ENCODE data around the gene KCNT2. TPM values are rescaled to one million over a fixed set of nuclear protein-coding genes. Genes with fewer than 3 reads are reported as not detected.

KCNT2 gene
- polyA plus RNA-seq, 1 of the 3 experiments (the other 2 are of a cell fraction), result 0.56 TPM

- TF ChIP-seq, protein P1, sequence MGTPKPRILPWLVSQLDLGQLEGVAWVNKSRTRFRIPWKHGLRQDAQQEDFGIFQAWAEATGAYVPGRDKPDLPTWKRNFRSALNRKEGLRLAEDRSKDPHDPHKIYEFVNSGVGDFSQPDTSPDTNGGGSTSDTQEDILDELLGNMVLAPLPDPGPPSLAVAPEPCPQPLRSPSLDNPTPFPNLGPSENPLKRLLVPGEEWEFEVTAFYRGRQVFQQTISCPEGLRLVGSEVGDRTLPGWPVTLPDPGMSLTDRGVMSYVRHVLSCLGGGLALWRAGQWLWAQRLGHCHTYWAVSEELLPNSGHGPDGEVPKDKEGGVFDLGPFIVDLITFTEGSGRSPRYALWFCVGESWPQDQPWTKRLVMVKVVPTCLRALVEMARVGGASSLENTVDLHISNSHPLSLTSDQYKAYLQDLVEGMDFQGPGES (IDR thresholded peaks at IDR 0.05; ENCODE audit: low read depth, low read length), result no peak
- TF ChIP-seq MXI1 (IDR thresholded peaks at IDR 0.05; ENCODE audit: low read depth, low read length) (no peak), FOSL2 (IDR thresholded peaks at IDR 0.05; ENCODE audit: borderline replicate concordance, low read depth) (no peak), TCF12 (IDR thresholded peaks at IDR 0.05) (no peak), NRF1 (IDR thresholded peaks at IDR 0.05; ENCODE audit: low read depth, low read length) (no peak), TAF1 (IDR thresholded peaks at IDR 0.05; ENCODE audit: borderline replicate concordance, low read depth, low read length) (no peak), YY1 (IDR thresholded peaks at IDR 0.05; ENCODE audit: low read depth) (no peak), NFIC (IDR thresholded peaks at IDR 0.05; ENCODE audit: borderline replicate concordance) (no peak), SMC3 (IDR thresholded peaks at IDR 0.05; ENCODE audit: low read depth, low read length) (no peak), POLR2AphosphoS5 (IDR thresholded peaks at IDR 0.05; ENCODE audit: low read depth, low read length) (no peak), FOXM1 (IDR thresholded peaks at IDR 0.05; ENCODE audit: low read depth) (no peak)
- TF ChIP-seq, protein P2, sequence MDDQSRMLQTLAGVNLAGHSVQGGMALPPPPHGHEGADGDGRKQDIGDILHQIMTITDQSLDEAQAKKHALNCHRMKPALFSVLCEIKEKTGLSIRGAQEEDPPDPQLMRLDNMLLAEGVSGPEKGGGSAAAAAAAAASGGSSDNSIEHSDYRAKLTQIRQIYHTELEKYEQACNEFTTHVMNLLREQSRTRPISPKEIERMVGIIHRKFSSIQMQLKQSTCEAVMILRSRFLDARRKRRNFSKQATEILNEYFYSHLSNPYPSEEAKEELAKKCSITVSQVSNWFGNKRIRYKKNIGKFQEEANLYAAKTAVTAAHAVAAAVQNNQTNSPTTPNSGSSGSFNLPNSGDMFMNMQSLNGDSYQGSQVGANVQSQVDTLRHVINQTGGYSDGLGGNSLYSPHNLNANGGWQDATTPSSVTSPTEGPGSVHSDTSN (IDR thresholded peaks at IDR 0.05), result no peak
These were observed 414.2 kb downstream of the KCNT2 start (continued) for GRCh38 chr1:196193896-196194559.

DNA sequence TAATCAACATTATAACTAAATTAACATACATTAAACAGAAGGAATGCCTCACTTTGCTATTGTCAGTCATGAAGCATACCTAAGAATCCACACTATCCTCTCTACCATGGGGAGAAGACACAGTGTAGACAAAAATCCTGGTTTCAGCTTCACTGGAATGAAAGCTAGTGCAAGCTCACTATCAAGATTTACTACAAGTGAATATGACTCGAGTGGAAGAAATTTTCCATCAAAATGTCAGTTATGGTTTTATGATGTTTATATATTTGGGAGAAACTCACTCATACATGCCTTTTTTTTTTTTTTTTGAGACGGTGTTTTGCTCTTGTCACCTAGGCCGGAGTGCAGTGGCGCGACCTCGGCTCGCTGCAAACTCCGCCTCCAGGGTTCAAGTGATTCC, 424.3 kb downstream of the KCNT2 start:
- Histone ChIP-seq H3K27ac (ENCODE audit: low read depth in 2 of 2, low read length in 1 of 2) (0 out of 4 replicates have a peak overlapping the region, but pooled peaks of 1 of the 2 experiments have one; percentile 7), H3K79me2 (ENCODE audit: insufficient read depth) (no peaks in the 10 kb centered on the region), H3K4me1 (ENCODE audit: control insufficient read depth in 1 of 2, insufficient read depth in 2 of 2, low read depth in 1 of 2, low read length in 1 of 2) (peaks cover 5 to 15% of the 10 kb centered on the region in 2 experiments), H4K20me1 (ENCODE audit: insufficient read depth) (no peaks in the 10 kb centered on the region), H3K4me3 (ENCODE audit: low read depth in 2 of 2, low read length in 1 of 2) (no peak overlapping the region), H2AFZ (ENCODE audit: low read depth) (peak overlapping the region; percentile 57; the same call in 1 of the 2 replicates), H3F3A (replicated peaks; ENCODE audit: insufficient read depth) (peaks cover 23% of the 10 kb centered on the region), H3K27me3 (ENCODE audit: insufficient read depth) (no peaks in the 10 kb centered on the region), H3K36me3 (replicated peaks in 1 of 2; ENCODE audit: control insufficient read depth in 1 of 2, insufficient read depth in 2 of 2, low read length in 1 of 2) (no peaks in the 10 kb centered on the region), H3K9me3 (no peaks in the 10 kb centered on the region), H3K9ac (no peak overlapping the region), H3K4me2 (no peak overlapping the region), H3K9me2 (no peaks in the 10 kb centered on the region)
- POLR2A ChIA-PET, result no interaction called here
- no peak for TF ChIP-seq GATA2 (CRISPR knock-in tag; IDR thresholded peaks at IDR 0.05)
- no peak for TF ChIP-seq FOSL2 (IDR thresholded peaks at IDR 0.05; ENCODE audit: borderline replicate concordance, low read depth)
- TF ChIP-seq RXRA (IDR thresholded peaks at IDR 0.05; ENCODE audit: borderline replicate concordance, low read depth), result no peak
- no peak for TF ChIP-seq CHD2 (IDR thresholded peaks at IDR 0.05; ENCODE audit: low read length, partially characterized antibody)
- TF ChIP-seq ELF1 (IDR thresholded peaks at IDR 0.05), result no peak
- 0 out of 4 replicates have a peak, but pooled peaks of 1 of the 2 experiments have one; percentile 11 for TF ChIP-seq EP300 (IDR thresholded peaks at IDR 0.05; ENCODE audit: borderline replicate concordance in 1 of 2, low read depth in 1 of 2, low read length in 1 of 2)
- TF ChIP-seq, protein P2 (IDR thresholded peaks at IDR 0.05), result no peak
- no peak for TF ChIP-seq SMC3 (IDR thresholded peaks at IDR 0.05; ENCODE audit: low read depth, low read length)
- TF ChIP-seq RFX5 (IDR thresholded peaks at IDR 0.05; ENCODE audit: low read length), result no peak
- WGBS (ENCODE audit: low lambda C conversion rate), result 92% methylated on average over 8 of the region's 8 CpGs
- CTCF ChIA-PET, result interaction anchor here (0.6 to 1.0 kb wide), 2 partner anchors 12 to 199 kb away, joined by 3 read pairs; no protein-coding TSS in a partner anchor
- no peak for DNase-seq
